Cardiac muscle cell (in vitro differentiated cells and primary cell): ENCODE results near the gene HMBS. TPM values are rescaled to one million over a fixed set of nuclear protein-coding genes. Genes with fewer than 3 reads are reported as not detected.
"Not testable (repeated sequence)": the region's sequence is repeated elsewhere in the genome, so short reads cannot be mapped to it uniquely, and the experiment has no call there.

Experiments
- DNase-seq, 2 donors: peaks; one replicate each; pipeline versions ENCODE4 v3.0.0 to v3.0.0-alpha.2; 2010 to 2017; ENCODE audit warnings: low read depth in 1 of 2, low spot score in 1 of 2
- H3K27ac ChIP-seq: fragments of 200-600 bp; sonication (generic); 2 replicates; pipeline ENCODE4 v1.5.1; 2016
- H3K27me3 ChIP-seq: fragments of 200-600 bp; sonication (generic); 2 replicates; pipeline ENCODE4 v1.6.0; 2016; ENCODE audit warnings: control low read depth
- H3K36me3 ChIP-seq: fragments of 200-600 bp; sonication (generic); 2 replicates; pipeline ENCODE4 v1.5.1; 2016; ENCODE audit warnings: control low read depth
- H3K4me1 ChIP-seq: fragments of 200-600 bp; sonication (generic); 2 replicates; pipeline ENCODE4 v1.8.1; 2017; ENCODE audit warnings: low read depth, mild to moderate bottlenecking, mixed run types
- H3K4me3 ChIP-seq: fragments of 200-600 bp; sonication (generic); 2 replicates; pipeline ENCODE4 v1.5.1; 2016; ENCODE audit warnings: mild to moderate bottlenecking
- H3K9me3 ChIP-seq: fragments of 200-600 bp; sonication (generic); 2 replicates; pipeline ENCODE4 v1.5.1; 2017; ENCODE audit warnings: low read depth, mild to moderate bottlenecking, control low read depth
- CTCF ChIP-seq: IDR thresholded peaks from 2 replicates; pipeline ENCODE4 v1.5.1; 2012; ENCODE audit warnings: low read depth, mild to moderate bottlenecking, low read length
- polyA plus RNA-seq: library from polyadenylated mRNA; unstranded; fragments of >200 nt; fragmentation: Nextera tagmentation; extraction: Ambion mirVana; gene quantifications from 2 replicates; pipeline ENCODE4 v1.2.1, GENCODE V29; 2016
- total RNA-seq: library from RNA; depleted of rRNA; stranded (reverse); fragments of >200 nt; gene quantifications from 2 replicates; pipeline ENCODE4 v1.2.3, GENCODE V29; 2016

Gene HMBS
- total RNA-seq = 9.6 and 17.2 TPM in 2 replicates
- 55.2 and 92.9 TPM in 2 replicates for polyA plus RNA-seq

- Histone ChIP-seq H3K27ac (peak within 1 kb of the TSS; percentile 92), H3K27me3 (no peaks in the 10 kb centered on the region), H3K9me3 (no peaks in the 10 kb centered on the region), H3K36me3 (peaks cover 16% of the 10 kb centered on the region), H3K4me3 (peak within 1 kb of the TSS; percentile 82), H3K4me1 (peaks cover 6% of the 10 kb centered on the region)
- no peak for TF ChIP-seq CTCF
- DNase-seq = peak; percentile 93 to 96
Measured at GRCh38 chr11:119084663-119085436, at the start of gene HMBS. Gene HMBS (plus strand): TSS chr11:119084881. CDS start chr11:119085034, 153 bp downstream.

GRCh38 chr11:119038884-119039283 lies 45.8 kb upstream of the HMBS start:
- Histone ChIP-seq H3K4me1 (no peaks in the 10 kb centered on the region), H3K27me3 (no peaks in the 10 kb centered on the region), H3K27ac (no peak overlapping the region), H3K9me3 (no peaks in the 10 kb centered on the region), H3K36me3 (no peaks in the 10 kb centered on the region), H3K4me3 (no peak overlapping the region)
- no peak for DNase-seq
- no peak for TF ChIP-seq CTCF

GRCh38 chr11:119039471-119039870 lies 45.2 kb upstream of the HMBS start:
- not testable (repeated sequence) for H3K36me3 ChIP-seq, DNase-seq, H3K27me3 ChIP-seq, H3K4me1 ChIP-seq, H3K4me3 ChIP-seq, H3K27ac ChIP-seq, H3K9me3 ChIP-seq

GRCh38 chr11:119041821-119042514 lies 42.7 kb upstream of the HMBS start:
- H3K36me3 ChIP-seq = peaks cover 11% of the 10 kb centered on the region
- H3K27me3 ChIP-seq = no peaks in the 10 kb centered on the region
- DNase-seq = no peak
- no peak overlapping the region for H3K4me3 ChIP-seq
- no peaks in the 10 kb centered on the region for H3K9me3 ChIP-seq
- H3K4me1 ChIP-seq = no peaks in the 10 kb centered on the region
- H3K27ac ChIP-seq = no peak overlapping the region
- no peak for TF ChIP-seq CTCF

GRCh38 chr11:119042927-119043326 lies 41.8 kb upstream of the HMBS start:
- H3K27me3 ChIP-seq = no peaks in the 10 kb centered on the region
- no peak for DNase-seq
- H3K27ac ChIP-seq = no peak overlapping the region
- no peak for TF ChIP-seq CTCF
- H3K4me1 ChIP-seq = no peaks in the 10 kb centered on the region
- no peaks in the 10 kb centered on the region for H3K9me3 ChIP-seq
- no peak overlapping the region for H3K4me3 ChIP-seq
- peaks cover 19% of the 10 kb centered on the region for H3K36me3 ChIP-seq

- Histone ChIP-seq H3K4me1 (no peaks in the 10 kb centered on the region), H3K9me3 (no peaks in the 10 kb centered on the region), H3K4me3 (no peak overlapping the region), H3K36me3 (peaks cover 31% of the 10 kb centered on the region), H3K27ac (no peak overlapping the region), H3K27me3 (no peaks in the 10 kb centered on the region)
- no peak for TF ChIP-seq CTCF
- no peak for DNase-seq
Measured at GRCh38 chr11:119044708-119045107, 40.0 kb upstream of the HMBS start.
